H1 (cell line): ENCODE measurements around the gene CCDC33. TPM values are rescaled to one million over a fixed set of nuclear protein-coding genes. Genes with fewer than 3 reads are reported as not detected.

Source experiments
- BACH1 ChIP-seq: IDR thresholded peaks from 2 replicates; pipeline ENCODE4 v1.6.1; 2012; ENCODE audit warnings: low read length, improper control_type of control experiment
- NANOG ChIP-seq: IDR thresholded peaks from 2 replicates; pipeline ENCODE4 v1.6.1; 2011; ENCODE audit warnings: low read length, low read depth, mild to moderate bottlenecking, inconsistent platforms; ENCODE audit not compliant: insufficient read depth, poor library complexity, severe bottlenecking
- PHF8 ChIP-seq: fragments of 200-600 bp; sonication (generic); conservative IDR thresholded peaks from 2 replicates; pipeline ENCODE4 v1.7.1; 2012; ENCODE audit warnings: low read depth, mild to moderate bottlenecking, inconsistent platforms, low read length, moderate library complexity
- SIN3A ChIP-seq, 2 experiments: IDR thresholded peaks in 1 of 2; conservative IDR thresholded peaks in 1 of 2; 2 replicates each; pipeline ENCODE4 v1.6.1; 2011 to 2012; ENCODE audit warnings: low read length in 2 of 2, improper control_type of control experiment in 1 of 2, low read depth in 1 of 2, mild to moderate bottlenecking in 1 of 2
- polyA plus RNA-seq, 7 experiments: library from polyadenylated mRNA; depleted of rRNA in 3 of 7; stranded (reverse) in 5 of 7; unstranded in 2 of 7; fragments of >200 nt in 5 of 7; fragments of 200-250 nt in 2 of 7; gene quantifications; 1 replicate in 5 of 7; 2 replicates in 1 of 7; 4 replicates in 1 of 7; pipeline versions ENCODE4 v1.2.1 to v1.2.3, GENCODE V29; 2011 to 2013; ENCODE audit warnings: missing spikeins in 2 of 7, mixed read lengths in 2 of 7
- total RNA-seq: library from RNA; stranded (reverse); fragmentation: NEBNext Ultra II Directional; extraction: Animal tissue kit (Norgen Biotek cat#: 25700); gene quantifications from 2 replicates; pipeline ENCODE4 v1.2.1, GENCODE V29; 2021
- TF ChIP-seq, protein P1 (sequence below): IDR thresholded peaks from 2 replicates; pipeline ENCODE4 v1.6.1; 2012; ENCODE audit warnings: inconsistent platforms

CCDC33 gene
- total and polyA plus RNA-seq, 2 of the 8 experiments (the other 6 are each of a cell fraction or from before 2014, with no cell fraction given) = 2.0 to 2.7 TPM

DNA sequence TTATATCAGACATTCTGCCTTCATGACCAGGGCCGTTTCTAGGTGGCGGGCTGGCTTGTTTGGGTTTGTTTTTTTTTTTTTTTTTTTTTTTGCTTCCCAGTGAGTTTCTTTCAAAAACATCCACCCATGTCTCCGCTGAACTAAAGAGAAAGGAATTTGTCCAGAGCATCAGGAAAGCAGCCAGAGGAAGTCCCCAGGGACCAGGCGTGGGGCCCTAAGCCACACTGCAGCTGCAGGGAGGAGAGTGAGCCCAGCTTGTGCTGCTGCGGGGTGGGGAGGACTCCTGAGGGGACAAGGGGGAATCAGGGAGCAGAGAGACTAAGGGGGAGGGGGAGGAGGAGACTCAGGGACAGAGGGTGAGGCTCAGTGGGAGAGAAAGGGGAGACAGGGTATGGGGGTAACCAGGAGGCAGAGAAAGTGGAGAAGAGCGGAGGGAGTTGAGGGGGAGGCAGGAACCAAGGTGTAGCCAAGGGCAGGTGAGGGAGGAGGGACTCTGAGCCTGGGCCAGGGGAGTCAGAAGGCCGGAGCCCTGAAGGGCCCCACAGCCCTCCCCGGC is 81.8 kb downstream of the CCDC33 start (continued):
- TF ChIP-seq PHF8 (no peak), NANOG (no peak), BACH1 (no peak), SIN3A (conservative IDR thresholded peaks at IDR 0.05 in 1 of 2, IDR thresholded peaks at IDR 0.05 in 1 of 2; ENCODE audit: low read depth in 1 of 2, low read length in 2 of 2) (no peak)
- TF ChIP-seq, protein P1, sequence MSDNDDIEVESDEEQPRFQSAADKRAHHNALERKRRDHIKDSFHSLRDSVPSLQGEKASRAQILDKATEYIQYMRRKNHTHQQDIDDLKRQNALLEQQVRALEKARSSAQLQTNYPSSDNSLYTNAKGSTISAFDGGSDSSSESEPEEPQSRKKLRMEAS = no peak
- TF ChIP-seq, all 59 proteins: peak for 0
